Measurements from ENCODE around the gene GHR.

GHR gene

GRCh38 chr5:42612750-42613366 is 189.6 kb downstream of the GHR start:
- DNase-seq: no peak

- no peak for DNase-seq
Observed at GRCh38 chr5:42614509-42614908, 191.3 kb downstream of the GHR start.

- DNase-seq: no peak
Observed at GRCh38 chr5:42620579-42621216, 197.5 kb downstream of the GHR start.

- DNase-seq: no peak
Observed at GRCh38 chr5:42621242-42621641, 198.0 kb downstream of the GHR start.

- no peak for DNase-seq
Observed at GRCh38 chr5:42621662-42622061, 198.4 kb downstream of the GHR start.

GRCh38 chr5:42624912-42625311 is 201.7 kb downstream of the GHR start:
- no peak for DNase-seq

GRCh38 chr5:42626462-42626861 is 203.2 kb downstream of the GHR start:
- no peak for DNase-seq

GRCh38 chr5:42628821-42629220 is 205.6 kb downstream of the GHR start:
- DNase-seq: no peak

- DNase-seq: no peak
Observed at GRCh38 chr5:42629284-42629683, 206.0 kb downstream of the GHR start.

- DNase-seq: no peak
Observed at GRCh38 chr5:42631241-42631640, 208.0 kb downstream of the GHR start.

- DNase-seq: no peak
Observed at GRCh38 chr5:42632354-42632900, 209.2 kb downstream of the GHR start.

- no peak for DNase-seq
Observed at GRCh38 chr5:42634575-42634974, 211.3 kb downstream of the GHR start.

- DNase-seq: no peak
Observed at GRCh38 chr5:42636425-42636824, 213.2 kb downstream of the GHR start.

GRCh38 chr5:42636946-42637345 is 213.7 kb downstream of the GHR start:
- DNase-seq: no peak

- no peak for DNase-seq
Observed at GRCh38 chr5:42638972-42639371, 215.7 kb downstream of the GHR start.

GRCh38 chr5:42640835-42641234 is 217.6 kb downstream of the GHR start:
- no peak for DNase-seq

GRCh38 chr5:42641336-42642005 is 218.2 kb downstream of the GHR start:
- no peak for DNase-seq

GRCh38 chr5:42642006-42642405 is 218.8 kb downstream of the GHR start:
- no peak for DNase-seq

- DNase-seq: no peak
Observed at GRCh38 chr5:42643360-42643759, 220.1 kb downstream of the GHR start.

- DNase-seq: no peak
Observed at GRCh38 chr5:42645138-42645537, 221.9 kb downstream of the GHR start.

- DNase-seq: no peak
Observed at GRCh38 chr5:42648036-42648435, 224.8 kb downstream of the GHR start.

GRCh38 chr5:42648915-42649314 is 225.7 kb downstream of the GHR start:
- no peak for DNase-seq

- DNase-seq: no peak
Observed at GRCh38 chr5:42650084-42650483, 226.8 kb downstream of the GHR start.

- no peak for DNase-seq
Observed at GRCh38 chr5:42653705-42654104, 230.5 kb downstream of the GHR start.
